HG03103 (cell line): ENCODE measurements around the gene ROBO4.

Experiments used
- ATAC-seq: cut with Tn5 transposase; IDR thresholded peaks from one replicate; pipeline ENCODE4 v1.9.1; 2021; ENCODE audit warnings: low read depth; ENCODE audit not compliant: unreplicated experiment

The ROBO4 gene

DNA sequence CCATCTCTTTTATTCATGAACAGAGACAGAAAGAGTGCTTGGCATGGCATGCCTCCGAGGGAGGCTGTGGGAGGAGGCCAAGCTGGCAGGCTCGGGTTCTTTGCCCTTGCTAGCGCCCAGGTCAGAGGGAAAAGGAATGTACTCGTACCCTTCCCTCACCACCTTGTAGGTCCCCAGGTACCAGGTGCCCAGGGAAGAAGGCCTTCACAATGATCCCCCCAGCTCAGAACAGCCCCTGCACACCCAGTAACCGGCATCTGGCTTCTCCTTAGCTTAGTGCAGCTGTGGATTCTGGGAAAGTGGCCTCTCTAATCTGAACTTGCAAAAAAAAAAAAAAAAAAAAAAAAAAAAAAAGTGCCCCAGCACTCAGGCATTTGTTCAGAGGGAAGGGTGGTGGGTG, 22.7 kb upstream of the ROBO4 start:
- ATAC-seq, result no peak

DNA sequence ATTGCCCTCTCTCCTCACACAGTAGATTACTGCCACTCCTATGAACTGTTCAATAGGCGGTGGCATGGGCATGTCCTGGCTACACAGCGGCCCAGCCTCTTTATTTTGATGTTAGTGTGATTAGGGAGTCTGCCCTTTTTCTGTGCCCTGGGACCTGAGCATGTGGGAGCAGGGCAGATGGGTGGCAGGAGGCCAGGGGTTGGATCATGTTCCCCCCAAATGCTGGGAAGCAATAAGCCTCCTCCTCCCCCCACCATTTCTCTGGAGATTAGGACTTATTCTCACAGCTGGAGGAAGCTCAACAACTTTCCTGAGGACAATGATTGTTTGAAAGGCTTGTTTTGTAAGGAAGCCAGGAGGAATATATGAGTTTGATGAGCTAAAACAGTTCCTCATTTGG, 22.2 kb upstream of the ROBO4 start:
- no peak for ATAC-seq

DNA sequence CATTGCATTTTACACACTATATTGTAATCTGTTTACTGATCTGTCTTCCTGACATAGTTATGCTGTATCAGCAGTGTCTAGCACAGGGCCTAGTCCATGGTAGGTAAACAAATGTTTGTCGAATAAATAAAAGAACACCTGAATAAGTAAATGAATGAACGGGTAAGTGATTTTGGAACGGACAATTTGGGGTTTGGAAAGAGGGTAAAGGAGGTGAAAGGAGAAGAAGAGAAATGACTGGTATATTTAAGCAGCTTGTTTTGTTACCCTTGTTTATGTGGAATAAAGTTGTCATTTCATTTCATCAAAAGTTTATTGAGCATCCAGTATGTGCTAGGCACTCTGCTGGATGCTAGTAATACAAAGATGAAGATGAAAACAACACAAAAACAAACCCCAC, 21.3 kb upstream of the ROBO4 start, which contains the start of gene HEPN1:
Gene HEPN1, plus strand, starts transcription at position 301 of the 400 bp plus-strand sequence.
- ATAC-seq, result no peak

DNA sequence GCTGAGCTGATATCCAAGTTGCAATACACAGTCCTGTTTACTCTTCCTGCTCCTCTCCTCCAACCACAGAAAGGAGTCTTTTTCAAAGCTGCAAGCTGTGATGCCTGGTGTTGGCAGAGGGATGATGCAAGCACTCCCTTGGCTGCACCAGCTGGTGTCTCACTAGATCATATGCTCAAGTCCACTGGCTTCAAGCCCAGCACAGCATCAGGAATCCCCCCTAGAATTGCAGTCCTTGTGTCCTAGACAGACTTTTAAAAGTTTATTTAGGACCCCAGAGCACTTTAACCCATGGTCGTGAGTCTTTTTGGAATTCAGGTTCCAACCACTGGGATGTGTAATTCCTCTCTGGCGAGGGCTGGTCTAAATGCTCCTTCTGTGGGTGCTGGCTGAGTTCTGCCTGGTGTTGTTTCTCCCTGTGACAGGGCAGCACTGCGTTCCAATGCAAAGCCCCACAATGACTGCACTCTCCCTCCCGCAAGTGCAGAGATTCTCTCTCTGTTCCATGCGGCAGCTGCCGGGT, 19.5 kb upstream of the ROBO4 start:
- ATAC-seq, result no peak

DNA sequence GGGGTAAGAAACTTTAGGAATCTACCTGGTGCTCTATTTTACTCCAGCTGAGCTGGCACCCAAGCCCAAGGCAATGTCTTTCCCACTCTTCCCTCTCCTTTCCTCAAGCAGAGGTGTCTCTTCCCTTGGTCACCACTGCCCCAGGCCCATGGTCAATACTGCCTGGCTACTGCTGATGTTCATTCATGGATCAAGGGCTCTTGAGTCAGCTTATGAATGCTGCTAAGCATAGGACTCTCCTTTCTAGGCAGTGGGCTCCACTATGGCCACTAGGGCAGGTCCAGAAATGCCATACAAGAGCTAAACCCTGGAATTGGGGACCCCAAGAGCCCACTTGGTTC, 18.7 kb upstream of the ROBO4 start:
- no peak for ATAC-seq

DNA sequence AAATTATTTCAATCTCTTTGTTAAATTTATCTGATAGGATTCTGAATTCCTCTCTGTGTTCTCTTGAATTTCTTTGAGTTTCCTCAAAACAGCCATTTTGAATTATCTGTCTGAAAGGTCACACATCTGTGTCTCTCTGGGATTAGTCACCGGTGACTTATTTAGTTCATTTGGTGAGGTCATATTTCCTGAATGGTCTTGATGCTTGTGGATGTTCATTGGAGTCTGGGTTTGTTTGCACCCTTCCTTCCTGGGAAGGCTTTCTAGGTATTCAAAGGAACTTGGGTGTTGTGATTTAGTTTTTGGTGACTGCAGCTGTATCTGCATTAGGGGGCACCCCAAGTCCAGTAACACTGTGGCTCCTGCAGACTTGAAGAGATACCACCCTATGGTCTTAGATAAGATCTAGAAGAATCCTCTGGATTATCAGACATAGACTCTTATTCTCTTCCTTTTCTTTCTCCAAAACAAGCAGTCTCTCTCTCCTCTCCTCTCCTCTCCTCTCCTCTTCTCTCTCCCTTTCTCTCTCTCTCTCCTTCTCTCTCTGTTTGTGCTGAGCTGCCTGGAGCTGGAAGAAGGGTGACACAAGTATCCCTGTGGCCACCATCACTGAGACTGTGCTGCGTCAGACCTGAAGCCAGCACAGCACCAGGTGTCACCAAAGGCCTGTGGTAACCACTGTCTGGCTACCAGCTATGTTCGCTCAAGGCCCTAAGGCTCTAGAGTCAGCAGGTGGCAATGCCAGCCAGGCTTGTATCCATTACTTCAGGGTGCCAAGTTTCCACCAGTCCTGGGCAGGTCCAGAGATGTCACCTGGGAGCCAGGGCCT, 18.1 kb upstream of the ROBO4 start:
- ATAC-seq, result no peak

DNA sequence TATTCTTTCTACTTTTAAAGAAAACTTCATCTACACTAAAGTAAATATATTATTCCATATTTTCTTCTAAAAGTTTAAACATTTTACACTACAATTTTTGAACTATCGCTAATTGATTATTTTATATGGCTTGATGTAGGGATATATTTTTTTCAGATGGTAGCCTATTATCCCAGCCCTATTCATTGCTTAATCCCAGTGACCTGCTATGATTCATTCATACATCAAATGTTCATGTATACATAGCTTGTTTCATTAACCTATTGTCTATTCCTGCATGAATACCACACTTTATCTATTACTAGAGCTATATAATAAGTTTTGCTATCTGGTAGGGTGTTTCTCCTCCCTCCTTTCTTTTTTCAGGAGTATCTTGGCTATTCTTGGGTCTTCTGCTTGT, 5.0 kb upstream of the ROBO4 start:
- no peak for ATAC-seq

DNA sequence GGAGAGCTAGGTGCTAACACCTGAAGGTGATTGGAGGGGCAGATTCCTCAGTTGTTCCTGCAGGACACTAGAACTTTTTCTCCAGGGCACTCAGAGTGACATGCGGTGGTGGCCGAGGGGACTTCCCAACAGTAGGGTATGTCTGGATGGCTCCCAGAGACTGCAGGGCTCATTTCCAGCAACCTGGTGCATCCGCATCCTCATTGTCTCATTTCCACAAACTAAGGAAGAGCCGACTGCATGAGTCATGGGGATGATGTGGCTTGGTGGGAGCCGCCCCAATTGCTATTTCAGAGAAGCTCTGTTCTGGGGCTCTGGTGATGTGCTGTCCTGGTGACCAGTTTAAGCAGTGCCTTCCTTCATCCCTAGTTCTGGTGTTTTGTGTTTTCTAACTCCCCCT, 2.8 kb upstream of the ROBO4 start:
- ATAC-seq, result no peak

DNA sequence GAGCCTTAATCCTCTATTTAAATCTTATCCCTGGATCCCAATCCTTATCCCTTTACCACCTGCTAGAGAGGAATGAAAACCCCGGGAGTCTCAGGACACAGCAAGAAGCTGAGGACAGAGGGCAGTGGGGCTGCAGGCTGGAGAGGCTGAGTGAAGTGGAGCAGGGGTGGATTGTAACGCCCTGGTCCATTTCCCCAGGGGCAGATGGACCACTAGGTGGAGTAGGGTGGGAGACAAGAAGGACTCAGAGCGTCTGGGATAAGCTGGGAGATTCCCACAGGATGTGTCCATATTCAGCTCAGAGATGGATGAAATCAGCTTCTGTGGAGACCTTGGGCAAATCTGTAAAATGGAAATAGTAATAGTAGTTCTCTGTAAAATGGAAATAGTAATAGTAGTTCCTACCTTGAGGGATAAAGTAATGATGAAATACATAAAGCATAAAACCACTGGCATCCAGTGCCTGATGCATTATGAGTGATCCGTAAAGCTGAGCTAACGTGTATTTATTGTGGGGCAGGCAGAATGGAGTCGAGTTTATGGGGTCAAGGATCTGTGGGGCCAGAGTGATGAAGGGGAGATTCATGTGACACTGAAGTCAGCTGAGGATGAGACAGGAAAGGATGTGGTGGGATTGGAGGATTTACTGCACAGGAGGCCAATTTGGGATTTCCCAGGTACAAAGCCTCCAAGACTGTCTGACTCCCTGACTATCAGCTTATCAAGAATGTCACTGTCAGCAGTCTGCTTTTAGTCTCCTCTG, 1.9 kb upstream of the ROBO4 start:
- ATAC-seq, result no peak

DNA sequence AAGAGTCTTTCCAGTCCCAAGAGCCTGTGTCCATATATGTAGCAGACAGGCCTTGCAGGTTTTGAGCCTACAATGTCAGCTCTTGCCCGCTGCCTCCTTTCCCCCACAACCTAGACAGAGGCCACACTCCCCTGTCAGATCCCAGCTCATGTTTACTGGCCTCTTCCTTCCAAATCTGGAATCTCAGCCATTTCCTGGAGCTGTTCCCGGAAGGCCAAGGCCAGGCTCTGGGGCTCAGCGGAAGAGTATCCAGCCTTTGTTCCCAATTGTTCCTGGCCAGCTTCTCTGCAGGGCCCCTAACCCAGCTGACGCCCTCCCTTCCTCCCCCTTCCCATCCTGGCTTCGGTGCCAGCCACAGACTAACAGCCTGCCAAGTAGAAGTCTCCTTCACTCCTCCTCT, 1.0 kb upstream of the ROBO4 start:
- ATAC-seq, result no peak

DNA sequence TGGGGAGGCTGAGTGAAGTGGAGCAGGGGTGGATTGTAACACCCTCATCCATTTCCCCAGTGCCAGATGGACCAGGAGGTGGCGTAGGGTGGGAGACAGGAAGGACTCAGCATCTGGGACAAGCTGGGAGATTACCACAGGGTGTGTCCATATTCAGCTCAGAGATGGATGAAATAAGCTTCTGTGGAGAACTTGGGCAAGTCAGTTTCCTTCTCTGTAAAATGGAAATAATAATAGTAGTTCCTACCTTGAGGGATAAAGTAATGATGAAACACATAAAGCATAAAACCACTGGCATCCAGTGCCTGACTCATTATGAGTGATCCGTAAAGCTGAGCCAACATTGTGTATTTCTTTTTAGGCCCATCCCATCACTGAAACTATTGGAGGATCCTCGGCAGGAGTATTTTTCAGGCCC, 607 bp upstream of the ROBO4 start:
- no peak for ATAC-seq

DNA sequence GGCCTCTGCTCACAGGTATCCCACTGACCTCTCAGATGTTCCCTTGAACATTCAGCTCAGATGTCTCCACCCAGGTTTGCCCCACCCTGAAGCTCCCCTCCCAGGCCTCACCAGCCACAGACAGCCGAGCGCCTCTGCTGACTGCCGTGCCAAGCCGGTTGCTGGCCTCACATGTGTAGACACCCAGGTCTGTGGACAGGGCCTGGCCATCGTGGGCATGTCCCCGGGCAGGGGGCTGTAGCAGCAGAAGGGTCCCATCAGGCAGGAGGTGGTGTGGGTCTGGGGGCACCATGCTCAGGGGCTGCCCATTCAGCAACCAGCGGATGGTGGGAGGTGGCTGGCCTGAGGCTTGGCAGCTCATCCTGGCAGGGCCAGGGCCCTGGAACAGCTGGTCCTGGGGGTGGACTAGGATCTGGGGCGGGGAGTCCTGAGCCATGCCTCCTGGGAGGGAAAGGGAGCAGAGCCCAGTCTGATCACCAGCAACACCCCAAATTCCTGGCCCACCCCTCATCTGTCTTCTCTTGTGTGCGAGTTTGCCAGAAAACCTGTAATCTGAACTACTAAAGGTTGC, 759 bp downstream of the ROBO4 start:
- ATAC-seq, result no peak

DNA sequence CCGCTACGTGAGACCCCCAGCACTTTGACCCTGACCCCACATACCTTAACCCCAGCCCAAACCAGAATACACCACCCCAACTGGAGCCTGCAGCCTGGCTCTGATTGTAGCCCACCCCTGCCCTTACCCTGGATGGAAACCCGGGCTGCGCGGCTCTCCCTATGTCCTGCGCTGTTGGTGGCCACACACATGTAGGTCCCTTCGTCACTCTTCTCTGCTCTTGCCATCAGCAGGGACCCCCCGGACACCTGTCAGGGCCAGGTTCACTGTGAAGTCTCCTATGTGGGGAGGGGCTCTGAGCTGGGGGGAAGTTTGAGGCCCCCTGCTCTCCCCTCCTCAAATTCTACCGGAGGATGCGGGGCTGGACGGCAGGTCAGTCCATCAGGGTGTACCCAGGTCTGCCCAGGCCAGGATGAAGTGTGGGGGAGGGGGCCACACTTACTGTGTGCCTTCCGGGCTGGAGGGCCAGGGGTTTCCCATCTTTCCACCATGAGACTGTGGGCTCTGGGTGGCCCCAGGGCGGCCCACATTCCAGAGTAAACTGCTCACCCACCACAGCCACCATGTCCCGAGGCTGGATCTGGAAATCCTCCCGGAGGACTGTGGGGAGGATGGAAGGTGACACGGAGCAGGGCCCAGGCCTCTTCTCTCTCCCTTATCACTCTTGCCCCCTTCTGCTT, 1.5 kb downstream of the ROBO4 start:
- no peak for ATAC-seq

DNA sequence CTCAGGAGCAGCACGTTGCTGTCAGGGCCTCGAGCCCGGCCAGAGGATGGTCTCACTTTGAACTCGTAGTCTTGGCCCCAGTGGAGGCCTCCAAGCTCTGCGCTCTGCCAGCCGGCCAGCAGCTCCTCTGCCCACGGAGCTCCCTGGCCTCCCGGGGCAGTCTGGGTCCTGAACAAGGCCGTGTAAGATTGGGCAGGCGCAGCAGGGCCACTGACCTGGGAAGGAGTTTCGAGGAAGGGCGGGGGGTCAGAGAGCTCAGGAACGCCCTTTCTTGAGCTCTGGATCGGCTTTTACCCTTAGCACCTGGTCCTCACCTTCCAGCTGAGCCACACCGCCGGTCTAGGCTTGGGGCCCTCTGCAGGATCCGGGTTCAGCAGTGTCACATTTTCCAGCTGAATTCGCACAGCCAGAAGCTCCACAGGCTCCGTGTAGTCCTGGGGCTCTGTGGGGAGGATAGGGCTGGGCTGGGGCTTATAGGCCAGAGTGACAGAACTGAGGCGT, 2.1 kb downstream of the ROBO4 start:
- no peak for ATAC-seq

DNA sequence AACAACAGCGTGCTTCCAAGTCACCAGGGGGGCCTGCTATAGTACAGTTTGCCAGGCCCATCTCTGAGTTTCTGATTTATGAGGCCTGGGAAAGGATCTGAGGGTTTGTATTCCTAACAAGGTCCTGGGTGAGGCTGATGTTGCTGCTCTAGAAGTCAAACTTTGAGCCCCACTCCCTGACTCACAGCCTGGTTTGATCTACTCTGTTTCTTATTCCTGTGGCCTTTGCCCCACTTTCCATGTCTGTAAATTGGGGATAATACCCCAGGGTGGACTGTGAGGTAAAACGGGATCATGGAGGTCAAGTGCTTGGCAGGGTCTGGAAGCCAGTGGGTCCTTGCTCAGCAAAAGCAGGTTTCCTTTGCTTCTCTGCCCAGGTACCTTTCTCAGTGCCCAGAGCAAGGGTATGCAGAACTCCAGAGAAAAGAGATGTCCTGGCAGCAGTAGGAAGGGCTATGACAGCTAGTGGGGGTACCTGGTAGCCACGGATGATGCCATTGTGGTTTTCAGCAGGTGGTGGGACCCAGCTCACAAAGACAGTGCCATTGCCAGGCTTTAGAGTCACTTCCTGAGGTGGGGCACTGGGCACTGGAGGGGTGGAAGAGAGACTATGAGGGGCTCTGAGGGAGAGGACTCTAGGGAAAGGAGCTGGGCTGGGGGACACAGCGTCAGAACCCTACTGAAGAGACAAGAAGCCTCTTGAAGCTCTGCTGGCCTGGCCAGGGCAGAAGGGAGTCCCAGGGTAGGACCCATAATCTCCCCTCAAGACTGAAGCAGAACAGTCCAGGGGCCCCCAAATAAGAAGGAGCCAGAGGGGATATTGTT, 2.8 kb downstream of the ROBO4 start:
- no peak for ATAC-seq

DNA sequence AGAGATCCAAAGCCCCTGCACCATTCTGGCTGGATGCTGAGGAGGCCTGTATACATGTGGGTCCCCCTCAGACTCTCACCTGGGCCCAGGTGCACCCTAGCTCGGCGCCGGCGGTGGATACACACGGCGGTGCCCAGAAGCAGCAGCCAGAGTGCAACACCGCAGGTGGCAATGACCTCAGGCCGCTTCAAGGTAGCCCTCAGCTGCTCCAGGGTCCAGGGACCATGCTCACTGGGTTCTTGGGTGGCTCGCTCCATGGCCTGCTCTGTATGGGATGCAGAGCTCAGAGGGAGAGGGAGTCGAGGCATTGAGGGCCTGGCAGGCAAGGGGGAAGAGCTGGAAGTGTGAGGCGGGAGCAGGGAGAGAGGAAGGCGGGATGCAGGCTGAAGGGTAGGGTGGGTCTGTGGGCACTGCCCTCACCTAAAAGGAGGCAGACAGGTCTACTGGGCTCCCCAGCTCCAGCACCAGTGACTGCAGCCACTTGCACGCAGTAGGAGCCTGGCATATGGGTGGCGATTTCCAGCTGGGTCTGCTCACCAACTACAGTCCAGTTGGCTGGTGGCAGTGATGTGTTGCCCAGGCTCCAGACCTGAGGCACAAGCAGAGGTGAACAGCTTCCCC, 3.8 kb downstream of the ROBO4 start:
- ATAC-seq, result no peak

DNA sequence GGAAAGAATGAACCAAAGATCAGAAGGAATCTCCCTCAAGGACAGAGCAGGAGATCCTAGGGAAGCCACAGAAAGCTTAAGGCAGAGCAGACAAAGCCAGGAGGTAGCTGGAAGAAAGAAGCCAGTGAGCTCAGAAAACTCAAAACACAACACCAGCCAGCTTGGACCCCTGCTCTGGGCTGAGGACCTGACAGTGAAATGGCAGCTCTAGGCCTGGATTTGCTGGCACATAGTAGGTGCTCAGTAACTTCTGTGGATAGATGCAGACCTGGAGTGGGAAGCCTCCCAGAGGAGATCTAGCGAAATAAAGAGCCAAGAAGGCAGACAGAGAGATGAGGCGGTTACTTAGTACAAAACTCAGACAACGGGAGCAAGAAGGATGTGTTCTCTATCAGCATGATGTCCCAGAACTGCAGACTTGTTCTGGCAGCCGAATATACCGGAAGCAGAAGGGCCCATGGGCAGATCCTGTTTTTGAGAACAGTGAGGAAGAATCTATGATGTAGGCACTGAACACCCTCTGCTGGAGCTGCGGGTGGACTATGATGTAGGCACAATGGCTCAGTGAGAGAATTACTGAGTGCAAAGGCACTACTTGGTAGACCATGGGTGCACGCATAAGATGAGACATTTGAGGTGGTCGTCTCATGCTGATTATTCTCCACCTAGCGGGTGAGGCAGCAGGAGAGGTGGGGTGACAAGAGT, 4.8 kb downstream of the ROBO4 start:
- no peak for ATAC-seq

DNA sequence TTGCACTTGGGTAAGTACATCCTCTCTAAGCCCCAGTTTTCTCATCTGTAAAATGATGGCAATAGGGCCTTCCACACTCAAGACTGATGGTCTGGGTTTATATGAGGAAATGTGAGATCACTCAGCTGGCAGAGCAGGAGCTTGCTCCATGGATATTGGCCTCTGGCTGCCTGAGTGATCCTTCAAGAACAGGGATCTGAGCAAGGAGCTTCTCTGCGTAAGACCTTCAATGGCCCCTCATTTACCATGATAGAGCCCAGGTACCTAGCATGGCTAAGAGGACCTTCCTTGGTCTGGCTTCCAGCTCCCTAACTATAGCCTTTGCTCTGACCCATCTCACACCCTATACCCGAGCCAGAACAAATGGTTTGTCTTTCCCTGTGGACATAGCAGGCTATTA, 5.5 kb downstream of the ROBO4 start:
- no peak for ATAC-seq

DNA sequence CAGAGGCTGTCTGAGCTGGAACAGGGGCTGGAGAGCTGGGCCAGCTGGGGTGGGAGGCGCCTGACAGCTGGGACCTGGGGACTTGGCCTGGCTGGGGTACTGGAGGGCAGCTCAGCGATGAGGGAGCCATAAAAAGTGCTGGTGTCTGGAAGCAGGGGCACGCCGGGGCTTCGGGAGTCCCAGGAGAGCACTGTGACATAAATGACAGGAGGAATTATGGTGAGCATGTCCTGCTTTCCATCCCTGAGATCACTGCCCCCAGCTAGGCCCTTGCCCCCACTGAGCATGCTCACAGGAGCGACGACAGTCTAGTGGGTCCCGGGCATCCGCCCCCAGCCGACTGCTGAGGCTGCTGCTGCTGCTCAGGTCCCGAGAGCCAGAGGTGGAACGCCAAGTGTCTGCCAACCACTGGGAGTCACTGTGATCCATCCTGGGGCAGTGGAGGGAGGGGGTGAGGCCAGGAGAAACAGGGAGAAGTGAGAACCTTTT, 6.2 kb downstream of the ROBO4 start:
- ATAC-seq, result no peak
